RPMI8226 (cell line): ENCODE data around the gene CCDC137.

ENCODE experiments used
- DNase-seq: peaks from one replicate; pipeline ENCODE4 v3.0.0-alpha.2; 2015

CCDC137 gene

GRCh38 chr17:81703747-81704654 lies 37.5 kb downstream of the CCDC137 start:
- DNase-seq, result no peak

- no peak for DNase-seq
These were observed 39.1 kb downstream of the CCDC137 start for GRCh38 chr17:81705518-81706231.

- no peak for DNase-seq
These were observed 39.7 kb downstream of the CCDC137 start for GRCh38 chr17:81706232-81706611.

GRCh38 chr17:81706757-81707624 lies 40.5 kb downstream of the CCDC137 start:
- DNase-seq, result no peak

GRCh38 chr17:81707725-81708646 lies 41.4 kb downstream of the CCDC137 start:
- no peak for DNase-seq

GRCh38 chr17:81708739-81709185 lies 42.2 kb downstream of the CCDC137 start:
- DNase-seq, result no peak

GRCh38 chr17:81710514-81711308 lies 44.2 kb downstream of the CCDC137 start:
- peak; percentile 73 for DNase-seq

GRCh38 chr17:81711814-81712467 lies 45.4 kb downstream of the CCDC137 start, which contains the start of gene SLC25A10:
Gene SLC25A10 (plus strand): TSS chr17:81712284. CDS start chr17:81712427, 143 bp downstream.
- DNase-seq, result peak; percentile 98

GRCh38 chr17:81712468-81713003 lies 46.0 kb downstream of the CCDC137 start:
- peak; percentile 67 for DNase-seq

- peak; percentile 35 for DNase-seq
These were observed 46.5 kb downstream of the CCDC137 start for GRCh38 chr17:81713004-81713555.

- peak; percentile 62 for DNase-seq
These were observed 47.2 kb downstream of the CCDC137 start for GRCh38 chr17:81713556-81714411.

- no peak for DNase-seq
These were observed 48.0 kb downstream of the CCDC137 start for GRCh38 chr17:81714412-81715106.

- no peak for DNase-seq
These were observed 48.8 kb downstream of the CCDC137 start for GRCh38 chr17:81715107-81715871.

GRCh38 chr17:81715872-81716673 lies 49.5 kb downstream of the CCDC137 start:
- no peak for DNase-seq

- no peak for DNase-seq
These were observed 50.1 kb downstream of the CCDC137 start for GRCh38 chr17:81716674-81716996.

GRCh38 chr17:81717049-81717765 lies 50.7 kb downstream of the CCDC137 start:
- no peak for DNase-seq
